H1 (cell line): ENCODE data around the gene TSC22D1. TPM values are rescaled to one million over a fixed set of nuclear protein-coding genes. Genes with fewer than 3 reads are reported as not detected.

Experiments used
- CTCF ChIA-PET: fragments of 300-600 bp; sonication (Branson Sonifier 250); formaldehyde crosslinking; loops from one replicate; lab custom pipeline; 2021; ENCODE audit not compliant: partially characterized antibody; lab: Charles Lee
- POLR2A ChIA-PET: fragments of 300-600 bp; sonication (Branson Sonifier 250); formaldehyde crosslinking; loops from one replicate; lab custom pipeline; 2021; ENCODE audit warnings: inconsistent platforms; ENCODE audit not compliant: partially characterized antibody; lab: Charles Lee
- DNase-seq, 2 experiments: peaks; one replicate each; pipeline versions ENCODE4 v3.0.0 to v3.0.0-alpha.2; 2010 to 2022; ENCODE audit warnings: low spot score in 2 of 2, low read depth in 1 of 2, mixed read lengths in 1 of 2
- FAIRE-seq: peaks from 2 replicates; lab custom pipeline; 2011; peaks lifted over from hg19 to GRCh38; lab: Jason Lieb, UNC
- H2AFZ ChIP-seq: 2 replicates; pipeline ENCODE4 v1.8.1; 2012; ENCODE audit warnings: low read length, inconsistent platforms
- H2AK5ac ChIP-seq: 2 replicates; pipeline ENCODE4 v1.6.1; 2013; ENCODE audit warnings: low read depth, low read length
- H2BK120ac ChIP-seq: replicated peaks from 2 replicates; pipeline ENCODE3; 2013; ENCODE audit warnings: low read depth, low read length, inconsistent platforms
- H2BK12ac ChIP-seq: 2 replicates; pipeline ENCODE4 v1.6.1; 2013; ENCODE audit warnings: low read depth, low read length
- H2BK15ac ChIP-seq: 2 replicates; pipeline ENCODE4 v1.6.1; 2013; ENCODE audit warnings: low read length
- H2BK20ac ChIP-seq: 2 replicates; pipeline ENCODE4 v1.6.1; 2013; ENCODE audit warnings: low read length
- H2BK5ac ChIP-seq: 2 replicates; pipeline ENCODE4 v1.6.1; 2013; ENCODE audit warnings: low read depth, low read length
- H3K14ac ChIP-seq: 2 replicates; pipeline ENCODE4 v1.6.1; 2013; ENCODE audit warnings: inconsistent platforms; ENCODE audit not compliant: insufficient read length
- H3K18ac ChIP-seq: 2 replicates; pipeline ENCODE4 v1.6.1; 2013; ENCODE audit warnings: low read length; ENCODE audit errors: extremely low read depth
- H3K23ac ChIP-seq: 2 replicates; pipeline ENCODE4 v1.6.1; 2013; ENCODE audit warnings: inconsistent platforms; ENCODE audit not compliant: insufficient read length
- H3K23me2 ChIP-seq: 2 replicates; pipeline ENCODE4 v1.6.1; 2013; ENCODE audit warnings: low read depth, low read length
- H3K27ac ChIP-seq: 2 replicates; pipeline ENCODE4 v1.6.1; 2011; ENCODE audit warnings: low read depth, low read length, inconsistent platforms
- H3K27me3 ChIP-seq, 4 experiments: replicated peaks in 1 of 4; 1 replicate in 1 of 4; 2 replicates in 3 of 4; pipeline versions ENCODE4 v1.6.1 to v1.8.1; 2011 to 2013; ENCODE audit warnings: low read length in 3 of 4, mild to moderate bottlenecking in 3 of 4, inconsistent platforms in 2 of 4, mixed read lengths in 2 of 4, moderate library complexity in 1 of 4; ENCODE audit not compliant: control insufficient read depth in 3 of 4, insufficient read depth in 3 of 4; ENCODE audit errors: extremely low read depth in 1 of 4
- H3K36me3 ChIP-seq, 4 experiments: 2 replicates each; pipeline versions ENCODE4 v1.6.1 to v1.8.1; 2011 to 2013; ENCODE audit warnings: mild to moderate bottlenecking in 4 of 4, low read length in 3 of 4, moderate library complexity in 2 of 4, control low read depth in 1 of 4, inconsistent platforms in 1 of 4; ENCODE audit not compliant: insufficient read depth in 4 of 4, control insufficient read depth in 2 of 4
- H3K4ac ChIP-seq: replicated peaks from 2 replicates; pipeline ENCODE3; 2013; ENCODE audit warnings: low read length, low read depth, mixed read lengths, inconsistent platforms; ENCODE audit not compliant: insufficient read length
- H3K4me1 ChIP-seq, 4 experiments: replicated peaks in 1 of 4; 1 replicate in 1 of 4; 2 replicates in 3 of 4; pipeline versions ENCODE4 v1.6.1 to v1.8.1; 2011 to 2013; ENCODE audit warnings: low read length in 3 of 4, inconsistent platforms in 2 of 4, mixed read lengths in 1 of 4; ENCODE audit not compliant: insufficient read depth in 4 of 4, control insufficient read depth in 3 of 4
- H3K4me2 ChIP-seq, 2 experiments: 2 replicates each; pipeline versions ENCODE4 v1.6.1 to v1.8.1; 2011 to 2013; ENCODE audit warnings: low read depth in 2 of 2, low read length in 2 of 2, control low read depth in 1 of 2, inconsistent platforms in 1 of 2, mild to moderate bottlenecking in 1 of 2; ENCODE audit not compliant: insufficient read depth in 1 of 2
- H3K4me3 ChIP-seq, 4 experiments: fragments of 200-600, 300-600 bp in 1 of 4; sonication (generic), shearing (Covaris generic), sonication (Bioruptor Twin) in 1 of 4; 2 replicates each; pipeline versions ENCODE4 v1.5.1 to v1.8.1; 2011 to 2016; ENCODE audit warnings: low read length in 4 of 4, low read depth in 3 of 4, control low read depth in 2 of 4, inconsistent platforms in 2 of 4, mild to moderate bottlenecking in 2 of 4, mixed read lengths in 1 of 4, moderate library complexity in 1 of 4; ENCODE audit not compliant: insufficient read depth in 2 of 4; ENCODE audit errors: extremely low read depth in 1 of 4
- H3K56ac ChIP-seq: replicated peaks from 2 replicates; pipeline ENCODE3; 2013; ENCODE audit warnings: low read depth, mild to moderate bottlenecking, mixed read lengths, low read length, inconsistent platforms; ENCODE audit not compliant: insufficient read length
- H3K79me1 ChIP-seq: 2 replicates; pipeline ENCODE4 v1.6.1; 2013; ENCODE audit warnings: low read depth, low read length, control low read depth
- H3K79me2 ChIP-seq, 2 experiments: 2 replicates each; pipeline versions ENCODE4 v1.6.1 to v1.8.1; 2012 to 2013; ENCODE audit warnings: low read length in 2 of 2, mild to moderate bottlenecking in 2 of 2, inconsistent platforms in 1 of 2; ENCODE audit not compliant: insufficient read depth in 2 of 2, control insufficient read depth in 1 of 2
- H3K9ac ChIP-seq, 4 experiments: replicated peaks in 1 of 4; 1 replicate in 1 of 4; 2 replicates in 3 of 4; pipeline versions ENCODE4 v1.6.1 to v1.8.1; 2011 to 2013; ENCODE audit warnings: low read depth in 3 of 4, low read length in 3 of 4, control low read depth in 2 of 4, mild to moderate bottlenecking in 2 of 4, moderate library complexity in 2 of 4, inconsistent platforms in 1 of 4; ENCODE audit errors: extremely low read depth in 1 of 4
- H3K9me3 ChIP-seq, 2 experiments: 2 replicates each; pipeline versions ENCODE4 v1.6.1 to v1.8.1; 2012 to 2013; ENCODE audit warnings: mild to moderate bottlenecking in 2 of 2, moderate library complexity in 2 of 2, control low read depth in 1 of 2, inconsistent platforms in 1 of 2, low read depth in 1 of 2, low read length in 1 of 2, mixed read lengths in 1 of 2; ENCODE audit not compliant: insufficient read depth in 2 of 2
- H4K20me1 ChIP-seq, 2 experiments: replicated peaks in 1 of 2; 2 replicates each; pipeline versions ENCODE3 to v1.8.1; 2011 to 2013; ENCODE audit warnings: inconsistent platforms in 2 of 2, low read length in 2 of 2, mild to moderate bottlenecking in 1 of 2; ENCODE audit not compliant: insufficient read depth in 2 of 2, control insufficient read depth in 1 of 2
- H4K5ac ChIP-seq: 2 replicates; pipeline ENCODE4 v1.6.1; 2013; ENCODE audit warnings: low read length, low read depth, mixed read lengths, inconsistent platforms; ENCODE audit not compliant: insufficient read length
- H4K8ac ChIP-seq: 2 replicates; pipeline ENCODE4 v1.8.0; 2013; ENCODE audit warnings: mild to moderate bottlenecking, moderate library complexity, low read length, inconsistent platforms; ENCODE audit not compliant: insufficient read depth; ENCODE audit errors: extremely low read depth
- H4K91ac ChIP-seq: replicated peaks from 2 replicates; pipeline ENCODE3; 2013; ENCODE audit warnings: low read length, mixed read lengths, inconsistent platforms; ENCODE audit not compliant: insufficient read length
- CBX8 ChIP-seq: fragments of 300-800, 300-1000 bp; sonication (generic); IDR thresholded peaks from 2 replicates; pipeline ENCODE4 v1.7.1; 2016; ENCODE audit warnings: low read depth, low read length, borderline replicate concordance
- CEBPB ChIP-seq: IDR thresholded peaks from 2 replicates; pipeline ENCODE4 v1.6.1; 2012; ENCODE audit warnings: low read depth, low read length
- CREB1 ChIP-seq: IDR thresholded peaks from 2 replicates; pipeline ENCODE4 v1.6.1; 2012; ENCODE audit warnings: inconsistent platforms
- GTF2F1 ChIP-seq: IDR thresholded peaks from 2 replicates; pipeline ENCODE4 v1.6.1; 2012; ENCODE audit warnings: low read depth, low read length, improper control_type of control experiment, borderline replicate concordance
- HDAC2 ChIP-seq, 2 experiments: fragments of 300-600 bp in 1 of 2; sonication (generic) in 1 of 2; IDR thresholded peaks; 2 replicates each; pipeline ENCODE4 v1.6.1; 2011 to 2012; ENCODE audit warnings: low read depth in 2 of 2, low read length in 2 of 2, mild to moderate bottlenecking in 2 of 2, moderate library complexity in 2 of 2, borderline replicate concordance in 1 of 2, inconsistent platforms in 1 of 2
- HDAC6 ChIP-seq: IDR thresholded peaks from one replicate; pipeline ENCODE4 v1.7.1; 2012; ENCODE audit warnings: low read depth, mild to moderate bottlenecking, inconsistent platforms, low read length, moderate library complexity
- NRF1 ChIP-seq: IDR thresholded peaks from 2 replicates; pipeline ENCODE4 v1.6.1; 2011; ENCODE audit warnings: mild to moderate bottlenecking, low read depth, low read length, improper control_type of control experiment
- PHF8 ChIP-seq: fragments of 200-600 bp; sonication (generic); conservative IDR thresholded peaks from 2 replicates; pipeline ENCODE4 v1.7.1; 2012; ENCODE audit warnings: low read depth, mild to moderate bottlenecking, inconsistent platforms, low read length, moderate library complexity
- TAF1 ChIP-seq: IDR thresholded peaks from 2 replicates; pipeline ENCODE4 v1.6.1; 2011; ENCODE audit warnings: mild to moderate bottlenecking, low read depth, low read length
- TAF7 ChIP-seq: optimal IDR thresholded peaks from 2 replicates; pipeline ENCODE3; 2011; ENCODE audit warnings: low read depth, mild to moderate bottlenecking, inconsistent platforms, low read length, moderate library complexity, borderline replicate concordance
- WGBS, 2 experiments: shearing (Covaris generic) in 1 of 2; methylation state at CpG; one replicate each; pipeline versions ENCODE4 v1.1.6 to v1.1.7; 2013 to 2015; ENCODE audit warnings: low lambda C conversion rate in 2 of 2, mixed read lengths in 2 of 2, inconsistent platforms in 1 of 2, low coverage in 1 of 2, missing lambda C conversion rate in 1 of 2; ENCODE audit not compliant: insufficient replicate concordance in 2 of 2, insufficient coverage in 1 of 2, insufficient read length in 1 of 2; ENCODE audit errors: extremely low coverage in 1 of 2, missing lambda C conversion rate in 1 of 2; 5-methylcytosine and 5-hydroxymethylcytosine counted together
- polyA plus RNA-seq, 7 experiments: library from polyadenylated mRNA; depleted of rRNA in 3 of 7; stranded (reverse) in 5 of 7; unstranded in 2 of 7; fragments of >200 nt in 5 of 7; fragments of 200-250 nt in 2 of 7; gene quantifications; 1 replicate in 5 of 7; 2 replicates in 1 of 7; 4 replicates in 1 of 7; pipeline versions ENCODE4 v1.2.1 to v1.2.3, GENCODE V29; 2011 to 2013; ENCODE audit warnings: missing spikeins in 2 of 7, mixed read lengths in 2 of 7
- total RNA-seq: library from RNA; stranded (reverse); fragmentation: NEBNext Ultra II Directional; extraction: Animal tissue kit (Norgen Biotek cat#: 25700); gene quantifications from 2 replicates; pipeline ENCODE4 v1.2.1, GENCODE V29; 2021
- TF ChIP-seq, protein P1 (sequence below), 3 experiments: IDR thresholded peaks; 1 replicate in 2 of 3; 2 replicates in 1 of 3; pipeline versions ENCODE4 v1.5.1 to v1.6.1; 2011; ENCODE audit warnings: low read length in 3 of 3, mild to moderate bottlenecking in 3 of 3, inconsistent platforms in 2 of 3, low read depth in 1 of 3, moderate library complexity in 1 of 3; ENCODE audit not compliant: insufficient read depth in 1 of 3; ENCODE audit errors: control extremely low read depth in 1 of 3

TSC22D1 gene
- total and polyA plus RNA-seq, 2 of the 8 experiments (the other 6 are each of a cell fraction or from before 2014, with no cell fraction given), result 52.6 to 80.9 TPM

DNA sequence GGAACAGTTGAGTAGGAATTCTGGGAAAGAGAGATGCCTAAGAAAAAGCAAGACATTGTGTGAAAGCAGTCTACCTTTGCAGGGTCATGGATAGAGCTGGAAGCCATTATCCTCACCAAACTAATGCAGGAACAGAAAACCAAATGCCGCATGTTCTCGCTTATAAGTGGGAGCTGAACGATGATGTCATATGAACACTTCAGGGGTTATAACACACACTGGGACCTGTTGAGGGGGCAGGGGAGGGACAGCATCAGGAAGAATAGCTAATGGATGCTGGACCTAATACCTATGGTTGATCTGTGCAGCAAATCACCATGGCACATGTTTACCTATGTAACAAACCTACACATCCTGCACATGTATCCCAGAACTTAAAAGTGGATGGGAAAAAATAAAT, 69.9 kb downstream of the TSC22D1 start:
- Histone ChIP-seq H4K5ac (no peak overlapping the region), H3K79me2 (peaks cover 0 to 4% of the 10 kb centered on the region in 2 experiments; a peak in 2 of 4 replicates), H3K9me3 (no peaks in the 10 kb centered on the region), H4K91ac (no peak overlapping the region), H3K23me2 (no peaks in the 10 kb centered on the region), H2BK5ac (no peak overlapping the region), H3K4me3 (no peak overlapping the region), H3K14ac (no peak overlapping the region), H3K27ac (no peak overlapping the region), H4K20me1 (peaks cover 0 to 2% of the 10 kb centered on the region in 2 experiments), H2AFZ (no peak overlapping the region), H2BK12ac (no peak overlapping the region), H2BK15ac (no peak overlapping the region), H3K4ac (no peak overlapping the region), H4K8ac (no peak overlapping the region), H2AK5ac (no peak overlapping the region), H3K23ac (no peak overlapping the region), H3K79me1 (no peaks in the 10 kb centered on the region), H3K56ac (no peak overlapping the region), H2BK120ac (no peak overlapping the region), H3K4me2 (no peak overlapping the region), H3K27me3 (no peaks in the 10 kb centered on the region), H3K4me1 (peaks cover 3 to 5% (median 4%) of the 10 kb centered on the region in 4 experiments; a peak in 5 of 7 replicates), H3K9ac (no peak overlapping the region), H3K18ac (no peak overlapping the region; the same call in 1 of the 2 replicates), H2BK20ac (no peak overlapping the region), H3K36me3 (peaks cover 0 to 3% (median 1%) of the 10 kb centered on the region in 4 experiments; a peak in 3 of 8 replicates)
- 100% methylated on average over 3 of the region's 3 CpGs; no CpG with 5 or more reads in 1 of the 2 experiments for WGBS, 2 experiments
- peak; percentile 52 for FAIRE-seq
- CTCF ChIA-PET, result interaction anchor here (2.2 kb wide), 1 partner anchor 15 kb away, joined by 8 read pairs; no protein-coding TSS in a partner anchor
- DNase-seq, result no peak
- POLR2A ChIA-PET, result interaction anchor here (0.8 to 1.8 kb wide), 2 partner anchors 9 to 16 kb away, joined by 3 to 4 read pairs; no protein-coding TSS in a partner anchor
- TF ChIP-seq, protein P1, sequence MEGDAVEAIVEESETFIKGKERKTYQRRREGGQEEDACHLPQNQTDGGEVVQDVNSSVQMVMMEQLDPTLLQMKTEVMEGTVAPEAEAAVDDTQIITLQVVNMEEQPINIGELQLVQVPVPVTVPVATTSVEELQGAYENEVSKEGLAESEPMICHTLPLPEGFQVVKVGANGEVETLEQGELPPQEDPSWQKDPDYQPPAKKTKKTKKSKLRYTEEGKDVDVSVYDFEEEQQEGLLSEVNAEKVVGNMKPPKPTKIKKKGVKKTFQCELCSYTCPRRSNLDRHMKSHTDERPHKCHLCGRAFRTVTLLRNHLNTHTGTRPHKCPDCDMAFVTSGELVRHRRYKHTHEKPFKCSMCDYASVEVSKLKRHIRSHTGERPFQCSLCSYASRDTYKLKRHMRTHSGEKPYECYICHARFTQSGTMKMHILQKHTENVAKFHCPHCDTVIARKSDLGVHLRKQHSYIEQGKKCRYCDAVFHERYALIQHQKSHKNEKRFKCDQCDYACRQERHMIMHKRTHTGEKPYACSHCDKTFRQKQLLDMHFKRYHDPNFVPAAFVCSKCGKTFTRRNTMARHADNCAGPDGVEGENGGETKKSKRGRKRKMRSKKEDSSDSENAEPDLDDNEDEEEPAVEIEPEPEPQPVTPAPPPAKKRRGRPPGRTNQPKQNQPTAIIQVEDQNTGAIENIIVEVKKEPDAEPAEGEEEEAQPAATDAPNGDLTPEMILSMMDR (IDR thresholded peaks at IDR 0.05; ENCODE audit: control extremely low read depth in 1 of 3, insufficient read depth in 1 of 3, low read depth in 1 of 3, low read length in 3 of 3), result no peak
- TF ChIP-seq CBX8, result no peak
- TF ChIP-seq GTF2F1, result no peak
- TF ChIP-seq HDAC6, result no peak
- no peak for TF ChIP-seq TAF1
- no peak for TF ChIP-seq TAF7
- no peak for TF ChIP-seq CEBPB
- no peak for TF ChIP-seq NRF1
- TF ChIP-seq PHF8, result no peak
- TF ChIP-seq HDAC2 (IDR thresholded peaks at IDR 0.05; ENCODE audit: borderline replicate concordance in 1 of 2, low read depth in 2 of 2, low read length in 2 of 2), result no peak
- TF ChIP-seq CREB1, result no peak
